HL-60 (cell line): ENCODE results near the gene NKD1.

Source experiments
- CTCF ChIP-seq: IDR thresholded peaks from one replicate; pipeline ENCODE4 v1.5.1; 2011; ENCODE audit warnings: low read length, control low read depth, inconsistent platforms; ENCODE audit not compliant: insufficient read depth
- GABPA ChIP-seq: IDR thresholded peaks from 2 replicates; pipeline ENCODE4 v1.6.1; 2012; ENCODE audit warnings: low read depth
- REST ChIP-seq: IDR thresholded peaks from 2 replicates; pipeline ENCODE4 v1.6.1; 2012; ENCODE audit warnings: low read depth; ENCODE audit not compliant: insufficient replicate concordance

DNA sequence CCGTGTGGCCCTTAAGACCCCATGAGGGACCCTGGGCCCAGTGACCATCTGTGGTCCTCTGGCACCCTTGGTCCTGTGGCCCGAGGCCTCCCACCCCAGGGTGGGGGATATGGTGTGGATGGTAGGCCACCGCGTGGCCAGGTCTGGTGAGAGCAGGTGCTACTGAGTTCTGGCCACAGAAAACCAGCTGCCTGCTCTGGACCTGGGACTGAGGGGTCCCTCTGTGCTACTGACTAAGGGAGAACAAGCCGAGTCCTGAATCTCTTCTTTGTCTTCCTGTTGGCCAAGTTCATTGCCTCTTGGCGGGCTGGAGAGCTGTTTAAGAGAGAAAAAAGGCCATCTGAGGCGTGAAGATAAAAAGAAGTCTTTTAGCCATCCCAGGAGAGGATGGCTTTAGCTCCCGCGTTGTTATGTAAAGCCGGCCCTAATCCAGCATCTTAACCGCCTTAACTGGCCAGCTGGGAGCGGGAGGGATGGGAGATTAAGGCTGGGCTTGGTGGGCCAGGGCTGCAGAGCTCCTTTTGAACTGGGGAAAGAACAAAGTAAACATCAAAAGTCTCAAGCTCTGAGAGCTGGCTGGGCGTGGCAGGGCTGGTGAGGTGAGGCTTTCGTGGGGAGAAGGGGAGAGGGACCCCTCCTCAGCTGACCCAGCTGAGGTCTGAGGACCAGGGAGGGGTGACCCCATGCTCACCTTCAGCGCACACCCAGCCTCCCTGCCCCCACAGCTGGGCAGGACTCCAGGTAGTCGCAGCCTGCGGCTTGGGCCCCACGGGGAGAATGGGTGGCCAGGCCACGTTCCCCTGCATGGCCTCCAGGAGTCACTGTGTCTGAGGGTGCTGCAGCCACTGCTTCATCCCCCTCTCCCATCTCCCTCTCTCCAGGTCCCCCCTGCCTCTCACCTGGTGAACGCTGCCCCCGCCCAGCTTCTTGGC is 62.4 kb downstream of the NKD1 start:
- no peak for TF ChIP-seq CTCF
- TF ChIP-seq GABPA: no peak
- no peak for TF ChIP-seq REST
